Measurements from ENCODE around the gene ANKFY1.
"Not testable (repeated sequence)": the region's sequence is repeated elsewhere in the genome, so short reads cannot be mapped to it uniquely, and the experiment has no call there.

The ANKFY1 gene

GRCh38 chr17:4209611-4210010 is 54.2 kb downstream of the ANKFY1 start:
- DNase-seq = no peak

GRCh38 chr17:4208238-4208637 is 55.5 kb downstream of the ANKFY1 start:
- DNase-seq = no peak

- no peak for DNase-seq
Measured at GRCh38 chr17:4206962-4207361, 56.8 kb downstream of the ANKFY1 start.

DNA sequence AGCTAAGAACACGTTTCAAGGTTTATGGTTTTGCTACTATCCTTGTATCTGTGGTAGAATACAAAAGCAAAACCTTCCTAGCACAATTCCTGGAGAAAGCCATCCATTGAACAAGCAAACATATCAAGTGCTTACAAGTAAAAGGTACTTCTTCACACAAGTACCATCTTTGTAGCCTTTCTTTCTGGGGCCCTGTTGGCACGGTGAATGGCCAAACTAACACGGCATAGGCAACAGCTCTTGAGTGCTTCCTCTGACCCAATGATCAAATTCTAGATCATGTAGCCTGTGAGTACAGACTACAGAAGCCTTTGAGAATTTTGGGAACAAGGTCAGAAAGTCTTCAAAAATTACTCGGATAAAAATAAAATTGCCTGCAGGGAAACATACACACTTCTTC is 57.9 kb downstream of the ANKFY1 start:
- no peak for DNase-seq

DNA sequence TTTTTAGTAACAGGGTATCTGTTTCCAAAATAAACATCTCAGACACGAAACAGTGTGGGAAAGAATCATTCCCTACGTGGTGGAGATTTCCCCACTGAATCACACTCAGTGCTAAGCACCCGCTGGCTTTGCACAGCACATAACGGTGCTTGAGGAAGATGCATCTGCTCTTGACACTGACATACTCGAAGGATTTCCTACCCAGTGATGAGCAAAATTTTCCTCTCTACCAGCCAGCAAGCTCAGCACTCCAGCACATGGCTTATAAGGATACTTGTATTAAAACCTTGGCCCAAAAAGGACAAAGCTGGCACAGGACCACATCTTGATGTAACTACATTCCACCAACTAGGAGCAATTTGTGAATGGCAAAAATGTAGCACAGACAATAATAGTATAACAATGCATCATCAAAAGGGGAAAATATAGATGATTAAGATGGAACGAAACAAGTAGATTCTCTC is 59.0 kb downstream of the ANKFY1 start:
- peak in 1 of 2 experiments; percentile 14 for DNase-seq

DNA sequence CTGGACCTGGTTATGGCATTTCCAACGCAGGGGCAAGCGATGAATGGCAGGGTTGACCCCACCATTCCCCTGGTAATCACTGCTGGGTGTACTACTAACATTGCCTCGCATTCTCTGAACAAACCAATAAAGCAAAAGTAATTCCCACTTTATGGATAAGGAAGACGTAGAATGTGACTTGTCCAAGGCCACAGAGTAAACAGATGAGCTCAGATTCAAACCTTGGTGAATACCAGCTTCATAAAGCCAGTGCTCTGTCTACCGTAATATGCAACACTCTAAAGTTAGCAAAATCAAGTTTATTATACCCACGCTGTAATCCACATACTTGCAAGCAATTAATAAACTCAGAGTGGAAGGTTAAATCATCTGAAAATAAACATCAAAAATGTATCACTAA is 59.6 kb downstream of the ANKFY1 start:
- no peak for DNase-seq

GRCh38 chr17:4201226-4201625 is 62.6 kb downstream of the ANKFY1 start:
- no peak for DNase-seq

GRCh38 chr17:4199818-4200402 is 63.9 kb downstream of the ANKFY1 start:
- peak; percentile 16 to 33 for DNase-seq

GRCh38 chr17:4198995-4199394 is 64.8 kb downstream of the ANKFY1 start:
- DNase-seq = no peak

- no peak for DNase-seq
Measured at GRCh38 chr17:4195306-4195705, 68.5 kb downstream of the ANKFY1 start.

DNA sequence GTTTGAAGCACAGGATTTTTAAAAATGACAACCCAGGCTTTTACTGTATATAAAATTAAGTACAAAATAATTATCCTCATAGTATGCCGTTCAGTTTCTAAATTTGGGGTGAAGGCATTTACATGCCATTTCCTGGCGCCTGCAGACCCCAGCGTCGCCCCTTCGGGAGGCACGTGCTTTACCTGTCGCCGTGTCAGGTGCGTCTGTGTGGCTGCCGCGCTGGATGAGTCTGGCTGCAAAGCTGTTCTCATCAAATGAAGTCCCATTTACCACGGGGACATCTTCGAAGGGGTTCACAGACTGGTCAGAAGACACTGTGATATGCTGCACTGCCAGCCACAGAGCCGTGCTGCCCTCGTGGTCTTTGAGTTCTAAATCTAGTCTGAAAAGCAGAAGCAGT is 69.0 kb downstream of the ANKFY1 start:
- DNase-seq = no peak

GRCh38 chr17:4190791-4191190 is 73.0 kb downstream of the ANKFY1 start:
- not testable (repeated sequence) for DNase-seq

GRCh38 chr17:4189280-4189679 is 74.5 kb downstream of the ANKFY1 start:
- DNase-seq = no peak

DNA sequence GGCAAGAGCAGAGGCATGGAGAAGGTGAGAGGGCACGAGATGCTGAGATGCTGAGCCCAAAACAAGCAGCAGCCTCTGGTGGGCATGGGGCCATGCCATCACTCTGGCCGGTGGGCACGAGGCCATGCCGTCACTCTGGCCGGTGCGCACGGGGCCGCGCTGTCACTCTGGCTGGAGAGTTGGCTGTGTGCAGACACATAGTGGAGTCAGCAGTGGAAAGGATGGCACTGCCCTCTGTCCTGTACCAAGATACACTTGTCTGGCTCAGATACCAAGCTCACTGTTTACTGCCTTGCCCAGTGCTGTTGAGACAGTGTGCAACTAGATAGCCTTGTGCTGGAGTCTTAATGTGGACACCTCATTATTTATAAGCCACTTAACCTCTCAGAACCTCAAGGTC is 75.7 kb downstream of the ANKFY1 start:
- no peak for DNase-seq

GRCh38 chr17:4187076-4187475 is 76.7 kb downstream of the ANKFY1 start:
- no peak for DNase-seq

- no peak for DNase-seq
Measured at GRCh38 chr17:4186357-4186881, 77.4 kb downstream of the ANKFY1 start.

GRCh38 chr17:4185656-4186055 is 78.1 kb downstream of the ANKFY1 start:
- DNase-seq = no peak

DNA sequence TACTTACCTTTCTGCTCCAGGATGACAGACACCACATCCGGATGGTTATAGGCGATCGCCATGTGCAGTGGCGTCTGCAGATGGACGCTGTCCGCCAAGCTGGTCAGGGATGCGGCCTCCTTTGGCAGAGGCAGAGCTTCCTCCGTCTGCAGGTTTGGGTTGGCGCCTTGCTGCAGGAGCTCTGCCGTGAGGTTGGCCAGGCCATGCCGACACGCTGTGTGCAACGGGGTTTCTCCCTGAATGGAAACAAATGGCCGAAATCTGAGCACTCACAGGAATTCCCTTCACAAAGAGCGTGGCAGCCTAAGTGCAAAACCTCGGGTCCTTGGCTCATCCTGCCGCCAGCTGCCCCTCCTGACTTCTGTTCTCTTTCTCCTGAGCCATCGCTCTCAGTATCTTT is 79.0 kb downstream of the ANKFY1 start:
- DNase-seq = no peak

DNA sequence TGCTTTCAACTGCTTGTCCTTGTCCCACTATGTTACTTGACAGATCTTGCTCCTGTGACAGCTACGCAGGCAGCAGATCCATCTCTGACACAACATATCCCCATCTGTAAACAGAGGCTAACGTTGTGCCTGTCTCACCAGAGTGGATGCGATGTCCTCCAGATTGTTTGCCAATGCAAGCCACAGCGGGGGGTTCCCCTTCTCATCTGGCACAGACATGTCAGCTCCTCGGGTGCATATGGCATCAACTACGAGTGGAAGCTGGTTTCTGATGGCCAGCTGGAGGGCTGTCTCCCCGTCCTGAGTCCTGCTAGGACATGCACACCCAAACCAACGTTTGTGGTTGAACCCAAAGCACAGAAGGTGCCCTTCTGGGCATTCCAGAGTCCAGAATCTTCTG is 81.7 kb downstream of the ANKFY1 start:
- no peak for DNase-seq

DNA sequence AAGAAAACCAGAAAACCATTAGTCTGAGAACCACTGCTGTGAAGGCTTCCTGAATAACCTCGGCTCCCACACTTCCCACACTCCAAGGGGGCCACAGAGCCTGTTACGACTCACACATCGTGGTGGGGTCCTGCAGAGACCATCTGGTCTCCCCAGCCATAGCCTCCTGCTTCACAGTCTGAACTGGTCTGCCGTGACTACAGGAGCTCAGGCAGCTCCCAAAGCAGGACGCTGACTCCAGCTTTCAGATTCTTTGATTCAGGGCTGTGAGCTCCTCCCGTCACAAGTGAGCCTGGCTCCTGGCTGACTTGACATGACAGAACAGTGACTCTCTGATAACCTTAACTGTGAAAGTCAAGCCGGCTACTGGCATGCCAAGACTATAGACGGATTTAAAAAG is 83.0 kb downstream of the ANKFY1 start:
- no peak for DNase-seq

- no peak for DNase-seq
Measured at GRCh38 chr17:4179071-4179470, 84.7 kb downstream of the ANKFY1 start.

GRCh38 chr17:4178651-4179050 is 85.1 kb downstream of the ANKFY1 start:
- no peak for DNase-seq

DNA sequence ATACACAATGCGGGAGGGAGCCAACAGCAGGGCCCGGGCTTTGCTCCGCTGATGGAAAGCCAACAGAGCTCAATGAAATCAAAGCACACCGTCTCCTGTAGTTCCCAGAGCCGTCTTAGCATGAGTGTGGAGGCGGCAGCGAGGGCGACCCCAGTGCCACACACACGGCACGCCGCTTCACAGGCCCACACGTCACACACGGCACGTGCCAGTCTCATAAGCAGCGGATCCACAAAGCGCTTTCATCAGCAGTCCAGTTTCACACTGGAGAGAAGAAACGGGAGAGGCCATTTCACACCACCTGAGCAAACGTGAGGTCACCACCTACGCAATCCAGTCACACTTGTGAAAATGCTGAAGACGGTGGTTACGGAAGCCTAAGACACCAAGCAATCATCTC is 86.0 kb downstream of the ANKFY1 start:
- peak in 1 of 2 experiments; percentile 11 for DNase-seq

DNA sequence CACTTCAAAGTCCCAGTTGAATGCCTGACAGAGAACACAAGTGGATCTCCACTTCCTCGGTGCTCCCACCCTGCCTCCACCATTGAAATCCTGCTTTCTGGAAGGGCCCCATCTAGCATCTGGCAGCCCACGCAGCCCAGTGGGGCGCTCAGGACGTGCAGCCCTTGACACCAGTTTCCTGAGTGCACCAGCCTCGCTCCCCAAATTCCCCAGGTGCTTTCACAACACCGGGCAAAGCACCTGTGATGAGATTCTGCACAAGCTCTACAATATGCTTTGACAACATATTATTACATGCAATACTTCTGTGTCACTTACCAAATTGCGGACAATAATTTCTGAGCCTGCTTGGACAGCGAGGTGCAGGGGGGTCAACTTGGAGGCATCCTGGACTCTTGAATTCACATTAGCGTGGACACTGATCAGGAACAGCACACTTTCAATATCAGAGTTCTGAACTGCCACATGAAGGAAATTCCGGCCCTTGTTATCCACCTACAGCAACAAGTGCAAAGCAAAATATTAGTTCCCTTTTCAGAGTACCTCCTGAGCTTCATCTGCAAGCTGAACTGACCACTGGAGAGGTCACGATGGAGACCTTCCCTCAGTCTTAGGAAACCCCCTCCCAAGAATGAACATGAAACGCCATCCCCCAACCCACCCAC is 86.8 kb downstream of the ANKFY1 start:
- DNase-seq = peak; percentile 46 to 58
